Right lobe of liver (tissue), 6 donors: ENCODE measurements around the gene UCK2. TPM values are rescaled to one million over a fixed set of nuclear protein-coding genes. Genes with fewer than 3 reads are reported as not detected.

Experiments
- ATAC-seq, 4 donors: fragments of 200-7000 bp; cut with Tn5 transposase; one replicate each; pipeline ENCODE4 v1.9.1; 2020; ENCODE audit warnings: mild to moderate bottlenecking in 4 of 4, moderate library complexity in 4 of 4
- DNase-seq, 3 donors: peaks; one replicate each; pipeline ENCODE4 v3.0.0-alpha.2; 2020
- H3K27ac ChIP-seq, 3 donors: fragments of 200-600 bp; one replicate each; pipeline ENCODE4 v1.8.0; 2022
- H3K27me3 ChIP-seq, 2 donors: fragments of 200-600 bp; one replicate each; pipeline ENCODE4 v1.8.0; 2022
- H3K36me3 ChIP-seq, 4 donors: fragments of 200-600 bp; sonication (generic) in 1 of 4; one replicate each; pipeline versions ENCODE4 v1.5.1 to v1.8.0; 2017 to 2022; ENCODE audit warnings: control low read depth in 1 of 4
- H3K4me1 ChIP-seq, 4 donors: fragments of 200-600 bp; sonication (generic) in 1 of 4; one replicate each; pipeline versions ENCODE4 v1.5.1 to v1.8.0; 2017 to 2022; ENCODE audit warnings: control low read depth in 1 of 4
- H3K4me3 ChIP-seq, 3 donors: fragments of 200-600 bp; one replicate each; pipeline ENCODE4 v1.8.0; 2022
- H3K9me3 ChIP-seq, 4 donors: fragments of 200-600 bp; sonication (generic) in 1 of 4; one replicate each; pipeline versions ENCODE4 v1.5.1 to v1.8.0; 2017 to 2022; ENCODE audit warnings: control low read depth in 1 of 4
- POLR2A ChIP-seq: fragments of 450-650 bp; IDR thresholded peaks from one replicate; pipeline ENCODE4 v1.6.1; 2017; ENCODE audit warnings: antibody characterized with exemption, mild to moderate bottlenecking
- WGBS: methylation state at CpG from one replicate; pipeline ENCODE4 v1.1.6; 2018; ENCODE audit warnings: low coverage, low lambda C conversion rate; ENCODE audit not compliant: insufficient coverage; ENCODE audit errors: missing lambda C conversion rate; 5-methylcytosine and 5-hydroxymethylcytosine counted together
- intact Hi-C, 2 donors: fragments of 100-400 bp; cut with DNase I; formaldehyde crosslinking; loops; one replicate each; pipeline versions ENCODE4 v1.11.2 to v1.14.1; 2022
- total RNA-seq, 6 experiments: library from RNA; depleted of rRNA in 2 of 6; stranded (reverse); fragments of >200 nt in 2 of 6; fragmentation: NEBNext Ultra II Directional in 3 of 6; extraction: Animal tissue kit (Norgen Biotek cat#: 25700) in 3 of 6; gene quantifications; one replicate each; pipeline versions ENCODE4 v1.1.0 to v1.2.4, GENCODE V29; 2016 to 2023
- TF ChIP-seq, protein P1 (sequence below), 4 donors: fragments of 200-600 bp in 3 of 4; fragments of 450-650 bp in 1 of 4; IDR thresholded peaks; one replicate each; pipeline versions ENCODE4 v1.5.1 to v1.8.0; 2016 to 2022; ENCODE audit warnings: antibody characterized with exemption in 4 of 4, mild to moderate bottlenecking in 2 of 4
- donor health status: DM: no; HTN: yes; CAD: no.
- donor health status: DM: no; HTN: no; CAD: no.
- donor health status: DM: no; HTN: no; CAD: no.
- donor health status: DM: no; HTN: yes; CAD: no.
- donor health status: DM: no; HTN: yes; CAD: no.

The UCK2 gene
- total RNA-seq, 6 experiments from 2014 or later = 8.4 to 22.9 (median 10.4) TPM

DNA sequence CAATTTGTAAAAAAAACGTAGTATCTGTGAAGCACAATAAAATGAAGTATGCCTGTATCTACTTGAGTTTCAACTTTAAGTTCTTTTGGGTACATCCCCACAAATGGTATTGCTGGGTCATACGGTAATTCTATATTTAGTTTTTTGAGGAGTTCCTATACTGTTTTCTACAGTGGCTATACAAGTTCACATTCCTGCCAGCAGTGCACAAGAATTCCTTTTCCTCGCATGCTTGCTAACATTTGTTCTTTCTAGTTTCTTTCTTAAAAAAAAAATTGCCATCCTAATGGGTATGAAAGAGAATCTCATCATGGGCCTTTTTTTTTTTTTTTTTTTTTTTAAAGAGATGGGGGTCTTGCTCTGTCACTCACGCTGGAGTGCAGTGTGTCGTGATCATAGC, 41.9 kb downstream of the UCK2 start:
- DNase-seq (no peak), ATAC-seq (no peak)
- Histone ChIP-seq H3K27ac (no peak overlapping the region), H3K36me3 (no peaks in the 10 kb centered on the region), H3K9me3 (no peaks in the 10 kb centered on the region), H3K27me3 (no peaks in the 10 kb centered on the region), H3K4me3 (no peak overlapping the region), H3K4me1 (peaks cover 0 to 15% (median 0%) of the 10 kb centered on the region in 4 donors)
- intact Hi-C loops = no loop called here
- no peak for TF ChIP-seq POLR2A
- TF ChIP-seq, protein P1, sequence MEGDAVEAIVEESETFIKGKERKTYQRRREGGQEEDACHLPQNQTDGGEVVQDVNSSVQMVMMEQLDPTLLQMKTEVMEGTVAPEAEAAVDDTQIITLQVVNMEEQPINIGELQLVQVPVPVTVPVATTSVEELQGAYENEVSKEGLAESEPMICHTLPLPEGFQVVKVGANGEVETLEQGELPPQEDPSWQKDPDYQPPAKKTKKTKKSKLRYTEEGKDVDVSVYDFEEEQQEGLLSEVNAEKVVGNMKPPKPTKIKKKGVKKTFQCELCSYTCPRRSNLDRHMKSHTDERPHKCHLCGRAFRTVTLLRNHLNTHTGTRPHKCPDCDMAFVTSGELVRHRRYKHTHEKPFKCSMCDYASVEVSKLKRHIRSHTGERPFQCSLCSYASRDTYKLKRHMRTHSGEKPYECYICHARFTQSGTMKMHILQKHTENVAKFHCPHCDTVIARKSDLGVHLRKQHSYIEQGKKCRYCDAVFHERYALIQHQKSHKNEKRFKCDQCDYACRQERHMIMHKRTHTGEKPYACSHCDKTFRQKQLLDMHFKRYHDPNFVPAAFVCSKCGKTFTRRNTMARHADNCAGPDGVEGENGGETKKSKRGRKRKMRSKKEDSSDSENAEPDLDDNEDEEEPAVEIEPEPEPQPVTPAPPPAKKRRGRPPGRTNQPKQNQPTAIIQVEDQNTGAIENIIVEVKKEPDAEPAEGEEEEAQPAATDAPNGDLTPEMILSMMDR (IDR thresholded peaks at IDR 0.05) = no peak
- WGBS = 79% methylated on average over 4 of the region's 5 CpGs

DNA sequence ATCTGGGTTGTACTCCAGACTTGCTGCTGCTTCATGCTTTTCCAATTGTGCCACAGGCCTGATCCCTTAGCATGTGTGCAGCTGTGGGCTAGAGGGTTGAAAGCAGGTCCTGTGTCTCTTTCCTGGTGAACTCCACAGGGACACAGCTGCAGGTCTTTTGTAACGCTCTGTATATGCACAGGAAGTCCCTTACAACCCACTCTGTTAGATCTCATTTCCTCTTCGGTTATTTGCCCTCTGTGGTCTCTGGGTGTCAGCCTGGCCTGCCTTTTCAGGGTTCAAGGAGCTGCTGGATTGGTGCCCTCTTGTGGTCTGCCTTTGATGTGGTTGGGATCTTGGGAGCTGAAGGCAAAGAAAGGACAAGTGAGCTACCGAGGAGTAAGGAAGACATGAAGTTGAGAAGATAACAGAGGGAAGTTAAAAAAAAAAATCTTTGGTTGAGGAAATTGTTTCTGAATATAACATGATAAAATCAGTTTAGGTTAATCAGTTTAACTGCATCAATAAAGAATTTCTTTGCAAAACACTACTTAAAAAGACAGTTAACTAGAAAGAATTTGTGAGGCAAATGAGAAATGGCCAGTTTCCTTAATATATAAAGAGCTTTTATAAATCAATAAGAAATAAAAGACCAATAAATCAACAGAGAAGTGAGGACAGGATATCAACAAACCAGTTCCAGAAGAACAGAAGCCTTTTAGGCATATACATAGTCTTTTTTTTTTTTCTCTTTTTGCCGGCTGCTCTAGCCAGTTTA, 44.1 kb downstream of the UCK2 start:
- H3K27ac ChIP-seq = no peak overlapping the region

DNA sequence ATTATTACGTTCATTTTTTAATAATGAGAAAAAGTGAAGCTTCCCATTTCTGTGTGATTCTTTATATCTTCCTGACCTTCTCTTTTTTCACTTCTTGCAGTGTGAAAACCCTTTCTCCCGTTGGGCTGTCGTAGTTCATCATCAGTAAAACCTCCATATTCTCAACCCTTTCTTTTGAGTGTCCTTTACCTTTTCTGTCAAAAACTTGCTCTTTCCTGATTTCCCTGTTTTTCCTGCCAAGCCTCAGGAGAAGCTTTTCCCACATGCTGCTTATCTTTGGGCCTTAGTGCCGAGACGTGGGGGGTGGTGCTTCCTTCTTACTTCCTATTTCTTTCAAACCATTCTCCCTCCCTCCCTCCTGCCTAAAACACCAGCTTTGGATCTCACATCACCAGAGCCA, 46.1 kb downstream of the UCK2 start:
- no peaks in the 10 kb centered on the region for H3K9me3 ChIP-seq
- 78% methylated on average over 5 of the region's 5 CpGs for WGBS
- ATAC-seq (no peak), DNase-seq (no peak)
- intact Hi-C loops = no loop called here
- H3K27me3 ChIP-seq = no peaks in the 10 kb centered on the region
- no peak overlapping the region for H3K27ac ChIP-seq
- H3K36me3 ChIP-seq = no peaks in the 10 kb centered on the region
- H3K4me3 ChIP-seq = no peak overlapping the region
- TF ChIP-seq POLR2A = no peak
- TF ChIP-seq, protein P1 (IDR thresholded peaks at IDR 0.05) = no peak
- peaks cover 0 to 27% (median 0%) of the 10 kb centered on the region in 4 donors for H3K4me1 ChIP-seq

More for the DNA sequence above, 44.1 kb downstream of the UCK2 start:
- Histone ChIP-seq H3K4me3 (no peak overlapping the region), H3K4me1 (peaks cover 0 to 25% (median 0%) of the 10 kb centered on the region in 4 donors), H3K36me3 (no peaks in the 10 kb centered on the region), H3K27me3 (no peaks in the 10 kb centered on the region), H3K9me3 (no peaks in the 10 kb centered on the region)
- 31% methylated on average over 4 of the region's 4 CpGs for WGBS
- ATAC-seq (peak; percentile 79 to 95 (median 86)), DNase-seq (peak in 2 of 3 donors; percentile 52 to 64)
- TF ChIP-seq POLR2A = no peak
- TF ChIP-seq, protein P1 (IDR thresholded peaks at IDR 0.05) = peak; percentile 28 to 54 (median 36)
- intact Hi-C loops = no loop called here

DNA sequence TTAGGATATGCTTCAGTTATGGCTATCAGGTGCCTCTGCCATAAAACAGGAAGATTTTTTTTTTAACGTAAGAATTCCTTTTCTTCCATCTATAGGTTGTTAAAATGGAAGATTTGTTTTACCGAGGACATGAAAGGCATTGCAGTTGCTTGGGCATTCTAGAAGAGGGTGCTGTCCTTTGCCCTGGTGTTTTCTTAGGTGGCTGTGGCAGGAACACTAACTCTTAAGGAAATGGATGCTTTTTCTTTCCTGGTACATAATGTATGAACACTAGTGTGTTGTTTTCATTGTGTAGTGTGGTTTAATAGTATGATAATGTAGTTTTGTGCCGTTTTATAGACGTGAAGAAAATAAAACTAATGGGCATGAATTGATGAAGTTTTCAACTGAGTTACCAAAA, 47.2 kb downstream of the UCK2 start:
- no peak overlapping the region for H3K4me3 ChIP-seq
- intact Hi-C loops = no loop called here
- H3K9me3 ChIP-seq = no peaks in the 10 kb centered on the region
- no peaks in the 10 kb centered on the region for H3K27me3 ChIP-seq
- TF ChIP-seq, protein P1 (IDR thresholded peaks at IDR 0.05) = no peak
- TF ChIP-seq POLR2A = no peak
- no peak for ATAC-seq
- WGBS = 87% methylated on average over 4 of the region's 4 CpGs
- H3K4me1 ChIP-seq = peaks cover 0 to 33% (median 2%) of the 10 kb centered on the region in 4 donors
- no peaks in the 10 kb centered on the region for H3K36me3 ChIP-seq
- no peak overlapping the region for H3K27ac ChIP-seq
- DNase-seq = no peak
